A549 (cell line): ENCODE data around the gene PRKCE. TPM values are rescaled to one million over a fixed set of nuclear protein-coding genes. Genes with fewer than 3 reads are reported as not detected.

ENCODE experiments used
- ATAC-seq, 2 experiments: fragments of 200-7000 bp in 1 of 2; fragments of >200 bp in 1 of 2; cut with Nextera tagmentation in 1 of 2; cut with Tn5 transposase in 1 of 2; 3 replicates each; pipeline versions ENCODE4 v1.8.0 to v1.9.1; 2018 to 2020; ENCODE audit warnings: mild to moderate bottlenecking in 1 of 2, moderate library complexity in 1 of 2
- CTCF ChIA-PET: fragments of 300-600 bp; sonication (Branson Sonifier 250); formaldehyde crosslinking; extraction: SDS; loops from one replicate; lab custom pipeline; 2021; ENCODE audit warnings: antibody characterized with exemption, inconsistent platforms; lab: Yijun Ruan, JAX
- POLR2A ChIA-PET: fragments of 350-600 bp; formaldehyde crosslinking; extraction: SDS; loops from one replicate; lab custom pipeline; 2021; ENCODE audit warnings: antibody characterized with exemption, inconsistent platforms; lab: Yijun Ruan, JAX
- DNase-seq, 2 experiments: peaks; one replicate each; pipeline versions ENCODE4 v3.0.0 to v3.0.0-alpha.2; 2011 to 2016; ENCODE audit warnings: low read depth in 1 of 2, low spot score in 1 of 2
- FAIRE-seq: peaks from 2 replicates; lab custom pipeline; 2011; peaks lifted over from hg19 to GRCh38; lab: Jason Lieb, UNC
- H3K27ac ChIP-seq, 2 experiments: fragments of >200 bp; sonication (Bioruptor Twin); formaldehyde crosslinking; 3 replicates each; pipeline ENCODE4 v1.5.1; 2016 to 2017
- H3K4me1 ChIP-seq: fragments of >200 bp; sonication (Bioruptor Twin); formaldehyde crosslinking; 3 replicates; pipeline ENCODE4 v1.6.1; 2016
- H3K4me2 ChIP-seq: fragments of >200 bp; sonication (Bioruptor Twin); formaldehyde crosslinking; 3 replicates; pipeline ENCODE4 v1.6.1; 2016
- H3K4me3 ChIP-seq: fragments of >200 bp; sonication (Bioruptor Twin); formaldehyde crosslinking; 3 replicates; pipeline ENCODE4 v1.5.1; 2016
- H3K9me3 ChIP-seq: fragments of >200 bp; sonication (Bioruptor Twin); formaldehyde crosslinking; 3 replicates; pipeline ENCODE4 v1.6.1; 2016
- ATOH8 ChIP-seq: fragments of 250-450 bp; sonication (Bioruptor Pico); IDR thresholded peaks from 2 replicates; pipeline ENCODE4 v1.5.0; 2020; ENCODE audit warnings: low read depth, mild to moderate bottlenecking, moderate library complexity
- BHLHE40 ChIP-seq: IDR thresholded peaks from 2 replicates; pipeline ENCODE4 v1.6.1; 2012; ENCODE audit warnings: low read depth, low read length, inconsistent platforms
- CEBPB ChIP-seq, 2 experiments: fragments of >200 bp in 1 of 2; sonication (Bioruptor Twin) in 1 of 2; formaldehyde crosslinking in 1 of 2; IDR thresholded peaks; 2 replicates each; pipeline ENCODE4 v1.6.1; 2012 to 2016
- CHD4 ChIP-seq: fragments of 200-600 bp; sonication (generic); IDR thresholded peaks from 2 replicates; pipeline ENCODE4 v1.6.1; 2016; ENCODE audit warnings: antibody characterized with exemption, mild to moderate bottlenecking, borderline replicate concordance
- CTCF ChIP-seq: fragments of >200 bp; sonication (Bioruptor Twin); formaldehyde crosslinking; IDR thresholded peaks from 3 replicates; pipeline ENCODE4 v1.5.1; 2016
- E2F6 ChIP-seq: IDR thresholded peaks from 2 replicates; pipeline ENCODE4 v1.6.1; 2012; ENCODE audit warnings: low read depth, borderline replicate concordance
- EP300 ChIP-seq, 2 experiments: fragments of >200 bp; sonication (Bioruptor Twin); formaldehyde crosslinking; IDR thresholded peaks; 2 replicates in 1 of 2; 3 replicates in 1 of 2; pipeline ENCODE4 v1.6.1; 2016 to 2017
- GATA3 ChIP-seq: IDR thresholded peaks from 2 replicates; pipeline ENCODE4 v1.6.1; 2012; ENCODE audit warnings: borderline replicate concordance
- HMGXB4 ChIP-seq: fragments of 250-450 bp; sonication (Bioruptor Pico); IDR thresholded peaks from 2 replicates; pipeline ENCODE4 v1.5.0; 2021; ENCODE audit warnings: mild to moderate bottlenecking, moderate library complexity, borderline replicate concordance
- HOXA7 ChIP-seq: fragments of 250-450 bp; sonication (Bioruptor Pico); IDR thresholded peaks from 2 replicates; pipeline ENCODE4 v1.5.0; 2020; ENCODE audit warnings: mild to moderate bottlenecking, moderate library complexity
- KDM5A ChIP-seq: fragments of 200-600 bp; sonication (generic); IDR thresholded peaks from 2 replicates; pipeline ENCODE4 v1.6.1; 2016; ENCODE audit warnings: antibody characterized with exemption, mild to moderate bottlenecking
- MAZ ChIP-seq: fragments of 150-350 bp; IDR thresholded peaks from 2 replicates; pipeline ENCODE4 v1.6.1; 2014; ENCODE audit warnings: antibody characterized with exemption, low read depth, low read length, borderline replicate concordance
- NFE2L2 ChIP-seq: fragments of 150-350 bp; conservative IDR thresholded peaks from 2 replicates; pipeline ENCODE4 v1.6.1; 2014; ENCODE audit warnings: low read length
- POLR2A ChIP-seq: IDR thresholded peaks from 2 replicates; pipeline ENCODE4 v1.6.1; 2012; ENCODE audit warnings: mild to moderate bottlenecking, low read length
- POLR2AphosphoS2 ChIP-seq: conservative IDR thresholded peaks from 2 replicates; pipeline ENCODE4 v1.6.1; 2012; ENCODE audit warnings: low read length, improper control_type of control experiment, inconsistent platforms
- RARB ChIP-seq: fragments of 250-450 bp; sonication (Bioruptor Pico); IDR thresholded peaks from 2 replicates; pipeline ENCODE4 v1.8.0; 2021; ENCODE audit warnings: mild to moderate bottlenecking, moderate library complexity
- RNF2 ChIP-seq: fragments of 200-600 bp; sonication (generic); IDR thresholded peaks from 2 replicates; pipeline ENCODE4 v1.6.1; 2016; ENCODE audit warnings: low read depth, mild to moderate bottlenecking, antibody characterized with exemption, moderate library complexity, borderline replicate concordance
- ZFP36 ChIP-seq: fragments of 450-650 bp; IDR thresholded peaks from 2 replicates; pipeline ENCODE4 v1.6.1; 2014; ENCODE audit warnings: borderline replicate concordance; ENCODE audit not compliant: partially characterized antibody
- ZSCAN20 ChIP-seq: fragments of 250-450 bp; sonication (Bioruptor Pico); IDR thresholded peaks from 2 replicates; pipeline ENCODE4 v1.8.0; 2022; ENCODE audit warnings: mild to moderate bottlenecking, moderate library complexity
- WGBS: methylation state at CpG from one replicate; pipeline ENCODE4 v1.1.6; 2017; ENCODE audit errors: missing lambda C conversion rate; 5-methylcytosine and 5-hydroxymethylcytosine counted together
- polyA plus RNA-seq, 4 experiments: library from polyadenylated mRNA; depleted of rRNA in 3 of 4; stranded (reverse); fragments of >200 nt; fragmentation: RNase III in 1 of 4; extraction: RNeasy Plus Mini Kit Qiagen cat#74134 plus additional on column Dnase treatment in 1 of 4; gene quantifications; 2 replicates in 3 of 4; 3 replicates in 1 of 4; pipeline ENCODE4 v1.2.3, GENCODE V29; 2011 to 2017

The PRKCE gene
- polyA plus RNA-seq, 2 of the 4 experiments (the other 2 are of a cell fraction), result 11.5 to 12.0 TPM

- TF ChIP-seq HMGXB4 (CRISPR knock-in tag) (no peak), E2F6 (no peak), KDM5A (no peak), POLR2AphosphoS2 (no peak)
These were observed 190.4 kb downstream of the PRKCE start (continued) for GRCh38 chr2:45841752-45842407.

- no peak for TF ChIP-seq ZFP36
- TF ChIP-seq NFE2L2, result no peak
- no peak for TF ChIP-seq CHD4
- TF ChIP-seq CEBPB (IDR thresholded peaks at IDR 0.05), result no peak
- TF ChIP-seq POLR2A, result no peak
- TF ChIP-seq EP300 (IDR thresholded peaks at IDR 0.05), result no peak
- no peak for TF ChIP-seq GATA3
- TF ChIP-seq MAZ, result no peak
- TF ChIP-seq HMGXB4 (CRISPR knock-in tag), result no peak
- TF ChIP-seq CTCF, result no peak
- no peak for TF ChIP-seq ZSCAN20 (CRISPR knock-in tag)
- TF ChIP-seq RARB (CRISPR knock-in tag), result no peak
- TF ChIP-seq ATOH8, result no peak
- no peak for TF ChIP-seq RNF2
- TF ChIP-seq BHLHE40, result no peak
- TF ChIP-seq HOXA7 (CRISPR knock-in tag), result no peak
- TF ChIP-seq, all 56 proteins: peak for 0
- FAIRE-seq (no peak), DNase-seq (no peak), ATAC-seq (no peak)
- Histone ChIP-seq H3K9me3 (no peaks in the 10 kb centered on the region), H3K27ac (no peak overlapping the region), H3K4me2 (no peak overlapping the region), H3K4me1 (no peaks in the 10 kb centered on the region), H3K4me3 (no peak overlapping the region)
- POLR2A ChIA-PET, result no interaction called here
- WGBS, result 90% methylated on average over 8 of the region's 8 CpGs
- CTCF ChIA-PET, result interaction anchor here (0.6 to 1.2 kb wide), 4 partner anchors 16 to 139 kb away, joined by 3 to 4 read pairs (median 3); no protein-coding TSS in a partner anchor
These were observed 191.7 kb downstream of the PRKCE start for GRCh38 chr2:45843136-45843535.
